Stimulated activated CD8-positive, alpha-beta memory T cell treated with anti-CD3 and anti-CD28 coated beads, Interleukin-12 subunit alpha, Interleukin-12 subunit beta, amount 100 ng/mL, for 4 hours (primary cell): ENCODE measurements around the gene ZNRF1.
"Not testable (repeated sequence)": the region's sequence is repeated elsewhere in the genome, so short reads cannot be mapped to it uniquely, and the experiment has no call there.

Experiments used
- DNase-seq: peaks from one replicate; pipeline ENCODE4 v3.0.0-alpha.2; 2020; ENCODE audit warnings: low read depth

ZNRF1 gene

DNA sequence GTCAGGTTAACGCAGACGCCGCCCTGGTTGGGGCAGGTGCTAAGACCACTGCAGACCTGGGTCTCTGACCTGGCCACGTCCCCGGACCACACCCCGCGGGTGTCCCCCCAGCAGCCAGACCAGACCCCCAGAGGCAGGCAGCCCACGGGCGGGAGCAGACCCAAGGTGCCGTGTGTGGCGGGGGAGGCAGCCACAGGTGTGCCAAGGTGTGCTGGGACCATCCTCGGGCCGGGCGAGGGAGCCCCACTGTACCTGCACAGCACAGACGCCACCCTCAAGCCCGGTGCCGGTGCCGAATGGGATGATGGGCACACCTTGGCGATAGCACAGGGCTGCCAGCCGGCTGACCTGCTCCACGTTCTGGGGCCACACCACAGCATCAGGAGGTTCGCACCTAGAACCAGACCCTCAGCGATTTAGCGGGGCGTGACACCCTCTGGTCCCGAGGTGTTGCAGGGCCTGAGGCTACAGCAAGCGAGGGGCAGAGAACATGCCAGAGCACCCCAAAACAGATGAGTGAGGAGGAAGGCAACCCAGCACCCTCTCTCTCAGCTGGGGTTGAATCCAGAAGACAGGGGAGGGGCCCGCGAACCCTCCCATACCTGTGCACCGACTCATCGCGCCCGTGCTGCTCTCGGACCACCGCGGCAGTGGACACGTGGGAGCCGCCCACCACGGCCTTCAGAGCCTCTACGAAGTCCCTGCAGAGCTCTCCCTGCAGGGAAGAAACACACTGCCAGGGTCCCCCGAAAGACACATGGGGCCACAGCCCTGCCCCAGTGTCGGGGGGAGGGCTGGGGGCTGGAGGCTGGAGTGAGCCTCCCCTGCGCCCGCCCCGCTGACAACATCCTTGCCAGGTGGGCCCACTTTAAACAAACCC, 116.4 kb downstream of the ZNRF1 start:
- no peak for DNase-seq

DNA sequence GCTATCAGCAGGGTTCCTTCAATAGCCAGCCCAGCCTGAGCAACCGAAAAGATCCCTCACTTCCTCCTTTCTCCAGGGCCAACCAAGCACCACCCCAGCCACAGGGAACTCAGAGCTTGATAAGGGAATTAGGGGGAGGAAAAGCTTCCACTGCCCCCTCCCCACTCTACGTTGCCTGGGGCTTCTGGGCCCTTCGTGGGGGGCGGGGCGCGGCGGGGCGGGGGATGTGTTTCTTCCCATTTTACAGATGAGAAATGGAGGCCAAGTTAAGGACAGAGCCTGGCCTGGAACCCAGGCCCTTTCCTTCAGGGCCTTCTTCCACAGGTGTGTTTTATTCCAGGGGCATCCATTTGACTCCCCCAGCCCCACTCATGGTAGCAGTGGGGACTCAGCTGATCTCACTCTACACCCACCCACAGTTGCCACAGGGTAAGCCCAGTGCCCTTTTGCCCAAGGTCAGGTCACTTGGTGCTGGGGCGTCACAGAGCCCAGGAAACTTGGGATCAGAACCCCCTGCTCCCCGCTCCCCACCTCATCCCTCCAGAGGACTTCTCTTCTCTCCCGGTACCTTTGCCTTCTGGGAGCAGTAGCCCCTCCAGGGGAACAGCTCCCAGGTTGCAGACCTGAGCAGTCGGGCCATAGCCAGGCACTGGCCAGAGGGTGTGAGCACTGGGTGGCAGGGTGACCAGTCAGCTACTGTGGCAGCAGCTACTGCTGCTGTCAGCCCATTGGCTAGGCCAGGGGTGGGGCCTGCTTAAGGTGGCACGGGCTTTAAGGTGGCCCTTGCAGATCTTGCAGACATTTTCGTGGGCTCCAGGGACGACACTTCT, 117.5 kb downstream of the ZNRF1 start, which contains the start of gene LDHD:
Gene LDHD, minus strand, starts transcription at position 700 of the 830 bp plus-strand sequence. Its CDS starts 60 bp downstream, at position 640.
- DNase-seq: no peak

- DNase-seq: no peak
Observed at GRCh38 chr16:75116911-75117245, 118.1 kb downstream of the ZNRF1 start.

DNA sequence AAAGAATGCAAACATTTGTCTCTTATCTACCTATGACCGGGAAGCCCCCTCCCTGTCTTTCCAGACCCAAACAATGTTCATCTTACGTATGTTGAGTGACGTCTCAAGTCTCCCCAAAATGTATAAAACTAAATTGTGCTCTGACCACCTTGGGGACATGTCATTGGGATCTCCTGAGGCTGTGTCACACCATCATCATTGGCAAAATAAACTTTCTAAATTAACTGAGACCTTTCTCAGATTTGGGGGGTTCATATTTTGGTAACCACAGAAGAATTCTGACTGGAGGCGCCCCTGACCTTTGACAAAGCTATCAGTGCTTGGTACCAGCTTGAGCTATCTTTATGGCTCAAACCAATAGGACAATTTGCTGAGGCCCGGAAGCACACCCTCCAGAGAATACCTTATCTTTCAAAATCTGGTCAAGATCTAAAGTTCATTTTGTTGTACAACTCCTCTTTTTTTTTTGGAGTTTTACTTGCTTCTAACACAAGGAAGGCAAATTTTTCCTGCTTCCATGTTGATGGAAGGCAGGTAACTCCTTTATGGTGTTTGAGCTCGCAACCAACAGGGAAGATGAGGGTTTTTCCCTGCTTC, 120.2 kb downstream of the ZNRF1 start:
- no peak for DNase-seq

- DNase-seq: no peak
Observed at GRCh38 chr16:75120253-75120652, 121.4 kb downstream of the ZNRF1 start.

DNA sequence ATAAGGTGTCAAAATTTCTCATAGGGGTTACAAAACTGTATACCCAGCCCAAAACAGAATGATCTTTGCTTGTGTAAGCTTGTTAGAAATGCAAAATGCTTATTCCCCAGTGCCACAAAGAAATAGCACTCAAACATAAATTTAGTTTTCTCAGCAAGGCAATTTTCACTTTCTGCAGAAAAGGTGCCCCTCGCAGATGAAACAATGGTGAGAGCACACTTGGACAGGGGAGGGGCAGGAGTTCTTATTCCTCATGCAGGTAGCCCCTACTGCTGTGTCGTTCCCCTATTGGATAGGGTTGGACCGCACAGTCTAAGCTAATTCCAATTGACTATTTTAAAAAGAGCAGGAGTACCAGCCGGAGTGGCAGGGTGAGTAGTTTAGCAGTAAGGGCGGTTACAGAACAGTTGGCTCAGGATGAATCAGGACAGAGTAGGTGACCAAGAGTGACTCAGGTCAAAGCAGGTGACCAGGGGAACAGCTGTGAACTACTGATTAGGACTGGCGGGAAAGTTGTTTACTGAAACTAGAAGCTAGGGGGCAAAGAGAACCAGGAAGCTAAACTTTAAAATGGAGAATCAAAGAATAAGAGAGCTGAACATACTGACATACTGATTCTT, 123.2 kb downstream of the ZNRF1 start:
- DNase-seq: no peak

DNA sequence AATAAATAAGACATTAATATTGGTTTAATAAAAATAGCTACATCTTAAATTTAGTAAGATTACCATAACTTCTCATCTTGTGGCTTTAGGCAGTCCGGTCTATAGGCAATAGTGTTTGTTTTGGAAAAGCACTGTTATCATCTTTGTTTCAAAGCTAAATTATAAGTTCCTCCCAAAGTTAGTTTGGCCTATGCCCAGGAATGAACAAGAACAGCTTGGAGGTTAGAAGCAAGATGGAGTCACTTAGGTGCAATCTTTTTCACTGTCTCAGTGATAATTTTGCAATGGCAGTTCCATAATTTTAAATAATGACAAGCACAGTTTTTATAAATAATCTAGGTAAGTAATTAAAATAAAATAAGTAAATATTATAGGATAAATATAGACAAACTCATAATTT, 123.8 kb downstream of the ZNRF1 start:
- no peak for DNase-seq

- DNase-seq: no peak
Observed at GRCh38 chr16:75127713-75128415, 129.0 kb downstream of the ZNRF1 start.

- DNase-seq: not testable (repeated sequence)
Observed at GRCh38 chr16:75129421-75130149, 130.8 kb downstream of the ZNRF1 start.

DNA sequence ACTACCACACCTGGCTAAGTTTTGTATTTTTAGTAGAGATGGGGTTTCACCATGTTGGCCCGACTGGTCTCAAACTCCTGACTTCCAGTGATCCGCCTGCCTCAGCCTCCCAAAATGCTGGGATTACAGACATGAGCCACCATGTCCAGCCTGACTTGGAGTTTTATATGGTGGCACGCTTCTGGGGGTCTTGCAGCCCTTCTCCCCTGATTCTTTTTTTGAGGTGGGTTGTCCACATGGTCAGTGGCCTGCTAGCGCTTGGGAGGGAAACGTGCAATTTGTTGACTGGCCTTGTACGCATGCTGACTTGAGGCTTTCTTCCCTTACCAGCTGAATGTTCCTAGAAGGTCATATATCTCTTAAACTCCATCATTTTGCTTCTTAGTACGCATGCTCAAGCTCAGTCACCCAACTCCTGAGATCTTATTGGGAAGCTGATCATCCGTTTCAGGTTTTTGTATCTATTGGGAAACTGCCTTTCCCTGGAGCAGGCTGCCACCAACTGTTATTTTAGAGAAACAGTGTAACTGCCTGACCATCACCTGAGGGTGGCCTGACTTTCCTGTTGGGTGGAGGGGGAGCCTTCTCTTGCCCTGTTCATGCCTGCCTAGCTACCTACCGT, 131.4 kb downstream of the ZNRF1 start:
- DNase-seq: no peak

DNA sequence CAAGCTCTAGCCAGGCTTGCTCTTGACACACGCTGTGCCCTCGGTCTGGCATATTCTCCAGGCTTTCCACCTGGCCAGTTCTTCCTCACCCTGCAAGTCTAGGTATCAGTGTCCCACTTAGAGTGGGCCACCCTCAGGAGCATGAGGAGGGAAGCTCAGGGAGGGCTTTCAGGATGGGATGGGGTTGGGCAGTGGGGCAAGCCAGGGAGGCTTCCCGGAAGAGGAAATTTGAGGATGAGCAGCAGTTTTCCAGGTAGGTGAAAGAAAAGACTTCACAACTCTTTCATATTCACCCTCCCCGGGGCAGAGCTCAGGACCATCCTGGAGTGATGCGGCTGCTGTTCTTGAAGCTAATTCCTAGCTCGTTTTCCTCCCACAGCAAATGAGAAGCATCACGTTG, 132.3 kb downstream of the ZNRF1 start:
- DNase-seq: no peak

DNA sequence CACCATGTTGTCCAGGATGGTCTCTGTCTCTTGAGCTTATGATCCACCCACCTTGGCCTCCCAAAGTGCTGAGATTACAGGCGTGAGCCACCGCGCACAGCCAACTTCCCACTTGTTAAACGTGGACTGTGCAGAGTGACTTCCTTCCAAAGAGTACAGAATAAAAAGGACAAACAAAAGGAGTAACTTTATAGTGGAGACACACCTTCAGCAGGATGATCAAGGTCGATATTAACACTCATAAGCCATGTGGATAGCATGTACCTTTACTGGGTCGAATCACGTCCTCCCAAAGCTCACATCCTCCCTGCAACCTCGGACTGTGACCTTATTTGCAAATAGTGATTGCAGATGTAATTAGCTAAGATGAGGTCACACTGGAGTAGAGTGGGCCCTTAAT, 139.4 kb downstream of the ZNRF1 start:
- no peak for DNase-seq

- DNase-seq: no peak
Observed at GRCh38 chr16:75138636-75139035, 139.8 kb downstream of the ZNRF1 start.

DNA sequence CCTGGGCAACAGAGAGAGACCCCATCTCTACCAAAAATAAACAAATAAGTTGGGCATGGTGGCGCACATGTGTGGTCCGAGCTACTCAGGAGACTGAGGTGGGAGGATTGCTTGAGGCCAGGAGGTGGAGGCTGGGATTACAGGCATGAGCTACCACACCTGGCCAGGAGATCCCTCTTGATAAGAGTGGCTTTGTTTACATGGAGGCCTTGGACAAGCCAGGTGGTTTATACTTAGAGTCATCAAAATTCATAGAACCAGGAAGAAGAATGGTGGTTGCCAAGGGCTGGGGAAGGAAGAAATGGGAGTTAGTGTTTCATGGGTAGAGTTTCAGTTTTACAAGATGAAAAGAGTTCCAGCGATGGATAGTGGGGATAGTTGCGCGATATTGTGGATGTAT, 140.7 kb downstream of the ZNRF1 start:
- DNase-seq: no peak

GRCh38 chr16:75143941-75144340, 145.1 kb downstream of the ZNRF1 start:
- no peak for DNase-seq

GRCh38 chr16:75147968-75148310, 149.1 kb downstream of the ZNRF1 start:
- DNase-seq: no peak

- DNase-seq: peak; percentile 92
Observed at GRCh38 chr16:75148311-75149195, 149.7 kb downstream of the ZNRF1 start, which contains the start of gene ZFP1. ZFP1 (plus strand) TSS chr16:75148524; CDS start chr16:75152952, 4,428 bp downstream.

- DNase-seq: no peak
Observed at GRCh38 chr16:75151798-75152197, 153.0 kb downstream of the ZNRF1 start.

DNA sequence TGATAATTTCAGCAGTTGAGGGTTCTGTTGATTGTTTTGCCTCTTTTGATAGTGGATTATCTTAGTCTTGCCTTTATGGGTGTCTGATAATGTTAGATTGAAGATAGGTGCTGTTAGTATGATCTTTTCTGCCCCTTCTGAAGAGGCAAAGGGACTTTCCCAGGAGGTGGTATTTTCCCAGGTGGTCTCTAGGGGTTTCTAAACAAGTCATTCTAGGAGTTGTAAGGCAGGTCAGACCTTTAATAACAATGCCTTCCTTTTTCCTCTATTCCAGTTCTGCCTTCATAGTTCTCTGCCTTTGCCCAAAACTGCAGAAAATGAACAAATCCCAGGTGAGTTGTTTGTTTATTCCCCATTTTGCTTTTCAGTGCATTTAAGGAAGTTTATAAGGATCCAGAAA, 153.8 kb downstream of the ZNRF1 start:
- DNase-seq: no peak
